Activated T-helper 17 cell treated with anti-CD3 and anti-CD28 coated beads, Interleukin-2, amount 50 U/mL, for 72 hours (primary cell): Measurements from ENCODE around the gene NDUFA12. TPM values are rescaled to one million over a fixed set of nuclear protein-coding genes. Genes with fewer than 3 reads are reported as not detected.

Experiments
- ATAC-seq: fragments of 150-1000 bp; cut with Tn5 transposase; replicated peaks from 2 replicates; pipeline ENCODE4 v1.10.0; 2021; ENCODE audit warnings: mild to moderate bottlenecking, moderate library complexity
- H3K27ac Mint-ChIP-seq: one replicate; pipeline ENCODE4 v1.8.0; 2022; ENCODE audit warnings: mixed read lengths
- H3K27me3 Mint-ChIP-seq: one replicate; pipeline ENCODE4 v1.8.0; 2022; ENCODE audit warnings: mixed read lengths
- H3K36me3 Mint-ChIP-seq: one replicate; pipeline ENCODE4 v1.8.0; 2022; ENCODE audit warnings: low read depth, mild to moderate bottlenecking, mixed read lengths
- H3K4me1 Mint-ChIP-seq: one replicate; pipeline ENCODE4 v1.8.0; 2022; ENCODE audit warnings: mixed read lengths
- H3K4me3 Mint-ChIP-seq: one replicate; pipeline ENCODE4 v1.8.0; 2022; ENCODE audit warnings: mild to moderate bottlenecking, mixed read lengths
- H3K9me3 Mint-ChIP-seq: one replicate; pipeline ENCODE4 v1.8.0; 2022; ENCODE audit warnings: mixed read lengths
- total RNA-seq, 2 donors: library from RNA; stranded (reverse); gene quantifications; one replicate each; pipeline ENCODE4 v1.2.3, GENCODE V29; 2022

The NDUFA12 gene
- total RNA-seq, 2 donors from 2014 or later, result 90.0 to 148 TPM

- Mint-ChIP-seq H3K4me3 (peak overlapping the region; percentile 40), H3K9me3 (no peaks in the 10 kb centered on the region), H3K4me1 (peaks cover 31% of the 10 kb centered on the region), H3K27me3 (no peaks in the 10 kb centered on the region), H3K36me3 (no peaks in the 10 kb centered on the region), H3K27ac (peak overlapping the region; percentile 68)
- ATAC-seq, result peak; percentile 95
Measured at GRCh38 chr12:94941440-94941862, 62.0 kb downstream of the NDUFA12 start.

GRCh38 chr12:94940771-94941170 lies 62.7 kb downstream of the NDUFA12 start:
- Mint-ChIP-seq H3K9me3 (no peaks in the 10 kb centered on the region), H3K4me3 (peak overlapping the region; percentile 40), H3K4me1 (peaks cover 31% of the 10 kb centered on the region), H3K36me3 (no peaks in the 10 kb centered on the region), H3K27me3 (no peaks in the 10 kb centered on the region), H3K27ac (peak overlapping the region; percentile 68)
- ATAC-seq, result no peak

DNA sequence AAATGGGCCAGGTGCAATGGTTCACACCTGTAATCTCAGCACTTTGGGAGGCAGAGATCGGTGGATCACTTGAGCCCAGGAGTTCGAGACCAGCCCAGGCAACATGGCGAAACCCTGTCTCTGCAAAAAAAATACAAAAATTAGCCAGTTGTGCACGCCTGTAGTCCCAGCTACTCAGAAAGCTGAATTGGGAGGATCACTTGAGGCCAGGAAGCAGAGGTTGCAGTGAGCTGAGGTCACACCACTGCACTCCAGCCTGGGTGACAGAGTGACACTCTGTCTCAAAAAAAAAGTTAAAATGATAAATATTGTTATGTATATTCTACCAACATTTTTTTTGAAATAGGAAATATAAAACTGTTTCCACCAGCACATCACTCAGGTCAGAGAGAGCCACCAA lies 64.9 kb downstream of the NDUFA12 start:
- no peaks in the 10 kb centered on the region for H3K36me3 Mint-ChIP-seq
- ATAC-seq, result no peak
- no peaks in the 10 kb centered on the region for H3K27me3 Mint-ChIP-seq
- no peaks in the 10 kb centered on the region for H3K9me3 Mint-ChIP-seq
- no peak overlapping the region for H3K4me3 Mint-ChIP-seq
- H3K4me1 Mint-ChIP-seq, result peaks cover 23% of the 10 kb centered on the region
- H3K27ac Mint-ChIP-seq, result no peak overlapping the region

DNA sequence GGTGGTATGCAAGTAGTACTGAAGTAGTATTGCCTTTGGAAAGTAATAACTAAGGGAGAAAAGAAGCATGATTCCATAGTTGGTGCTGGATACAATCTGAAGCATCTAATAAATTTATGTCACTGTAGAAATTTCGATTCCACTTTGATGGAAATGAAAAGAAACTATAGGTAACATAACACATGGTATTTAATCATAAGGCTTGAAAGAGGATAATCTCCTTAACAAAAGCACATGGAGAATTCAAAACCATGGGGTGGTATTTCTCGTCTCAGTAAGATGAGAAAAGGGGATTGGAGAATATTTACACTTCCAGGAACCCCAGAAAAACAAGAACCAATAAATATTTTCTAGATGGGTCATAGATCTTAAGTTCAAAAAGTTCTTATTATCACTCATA lies 72.7 kb downstream of the NDUFA12 start:
- no peak overlapping the region for H3K27ac Mint-ChIP-seq
- H3K4me1 Mint-ChIP-seq, result peaks cover 5% of the 10 kb centered on the region
- H3K27me3 Mint-ChIP-seq, result no peaks in the 10 kb centered on the region
- ATAC-seq, result no peak
- no peaks in the 10 kb centered on the region for H3K36me3 Mint-ChIP-seq
- H3K9me3 Mint-ChIP-seq, result no peaks in the 10 kb centered on the region
- no peak overlapping the region for H3K4me3 Mint-ChIP-seq

DNA sequence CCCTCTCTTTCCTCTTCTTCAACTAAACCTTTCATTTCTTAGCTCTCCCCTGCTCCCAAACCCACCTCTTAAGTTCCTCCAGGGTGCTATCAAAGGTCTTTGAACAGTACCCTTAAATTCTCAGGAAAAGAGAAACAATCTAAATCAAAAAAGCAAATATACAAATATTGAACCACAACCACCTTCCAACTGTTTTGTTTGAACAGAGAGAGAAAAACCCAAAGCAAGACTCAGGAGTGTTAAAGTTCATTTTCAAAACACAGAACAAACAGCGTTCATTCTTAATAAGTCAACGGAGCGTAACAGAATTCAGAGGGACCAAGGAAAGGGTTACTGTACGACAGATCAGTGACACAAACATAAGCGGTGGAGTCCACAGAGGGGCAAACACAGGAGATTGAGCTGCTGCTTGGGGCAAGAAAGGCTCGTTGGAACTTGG lies 73.3 kb downstream of the NDUFA12 start:
- no peak for ATAC-seq
- Mint-ChIP-seq H3K9me3 (no peaks in the 10 kb centered on the region), H3K4me1 (peaks cover 5% of the 10 kb centered on the region), H3K36me3 (no peaks in the 10 kb centered on the region), H3K27ac (no peak overlapping the region), H3K4me3 (no peak overlapping the region), H3K27me3 (no peaks in the 10 kb centered on the region)

DNA sequence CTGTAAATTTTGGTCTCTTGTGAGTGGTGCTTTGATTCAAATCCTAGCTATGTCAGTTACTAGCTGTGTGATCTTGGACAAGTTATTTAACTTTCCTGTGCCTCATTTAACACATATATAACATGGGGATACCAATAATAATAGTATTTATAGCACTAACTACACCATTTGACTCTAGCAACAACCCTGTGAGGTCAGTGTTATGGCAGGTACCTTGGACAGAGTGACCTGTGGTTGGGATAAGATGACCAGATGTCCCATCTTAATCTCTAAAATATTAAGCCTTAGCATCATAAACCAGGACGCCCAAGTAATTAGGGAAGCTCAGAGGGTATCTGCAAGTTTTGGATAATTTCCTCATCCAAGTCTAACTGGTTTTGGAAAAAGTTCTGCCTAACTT lies 73.7 kb downstream of the NDUFA12 start:
- Mint-ChIP-seq H3K27me3 (no peaks in the 10 kb centered on the region), H3K27ac (no peak overlapping the region), H3K9me3 (no peaks in the 10 kb centered on the region), H3K4me1 (peaks cover 5% of the 10 kb centered on the region), H3K4me3 (no peak overlapping the region), H3K36me3 (no peaks in the 10 kb centered on the region)
- ATAC-seq, result no peak

DNA sequence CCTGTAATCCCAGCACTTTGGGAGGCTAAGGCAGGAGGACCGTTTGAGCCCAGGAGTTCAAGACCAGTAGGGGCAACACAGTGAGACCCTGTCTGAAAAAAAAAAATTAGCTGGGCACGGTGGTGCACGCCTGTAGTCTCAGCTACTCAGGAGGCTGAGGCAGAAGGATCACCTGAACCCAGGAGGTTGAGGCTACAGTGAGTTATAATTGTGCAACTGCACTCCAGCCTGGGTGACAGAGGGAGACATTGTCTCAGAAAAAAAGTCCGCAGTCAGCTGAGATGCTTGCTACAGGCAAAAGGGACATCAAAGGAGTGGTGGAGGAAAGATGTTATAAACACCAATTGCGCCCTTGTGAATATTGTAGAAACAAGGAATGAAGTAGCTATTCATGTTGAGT lies 77.8 kb downstream of the NDUFA12 start:
- no peaks in the 10 kb centered on the region for H3K27me3 Mint-ChIP-seq
- ATAC-seq, result no peak
- H3K9me3 Mint-ChIP-seq, result no peaks in the 10 kb centered on the region
- no peaks in the 10 kb centered on the region for H3K4me1 Mint-ChIP-seq
- no peaks in the 10 kb centered on the region for H3K36me3 Mint-ChIP-seq
- no peak overlapping the region for H3K4me3 Mint-ChIP-seq
- H3K27ac Mint-ChIP-seq, result no peak overlapping the region

GRCh38 chr12:94925206-94925605 lies 78.3 kb downstream of the NDUFA12 start:
- no peak overlapping the region for H3K27ac Mint-ChIP-seq
- no peaks in the 10 kb centered on the region for H3K36me3 Mint-ChIP-seq
- no peak for ATAC-seq

GRCh38 chr12:94922561-94922960 lies 80.9 kb downstream of the NDUFA12 start:
- H3K36me3 Mint-ChIP-seq, result no peaks in the 10 kb centered on the region
- H3K27me3 Mint-ChIP-seq, result no peaks in the 10 kb centered on the region
- ATAC-seq, result no peak
- no peaks in the 10 kb centered on the region for H3K9me3 Mint-ChIP-seq
- H3K27ac Mint-ChIP-seq, result no peak overlapping the region
- H3K4me1 Mint-ChIP-seq, result no peaks in the 10 kb centered on the region
- H3K4me3 Mint-ChIP-seq, result no peak overlapping the region

More at GRCh38 chr12:94925206-94925605, 78.3 kb downstream of the NDUFA12 start:
- Mint-ChIP-seq H3K27me3 (no peaks in the 10 kb centered on the region), H3K4me3 (no peak overlapping the region), H3K4me1 (no peaks in the 10 kb centered on the region), H3K9me3 (no peaks in the 10 kb centered on the region)

Other genes with a start within 250 kb of the NDUFA12 start
- gene NR2C1, start 69.9 kb upstream of the NDUFA12 start, total RNA-seq, result 10 to 100 TPM; 17.0 to 28.5 TPM
- gene FGD6, start 213.8 kb upstream of the NDUFA12 start, total RNA-seq, result 1 to 10 TPM; 1.4 to 2.6 TPM
- gene VEZT, start 214.1 kb upstream of the NDUFA12 start, total RNA-seq, result 10 to 100 TPM; 42.9 to 49.3 TPM